Stimulated activated CD4-positive, alpha-beta T cell treated with anti-CD3 and anti-CD28 coated beads, Interleukin-4, amount 100 ng/mL, for 1 hour (primary cell): ENCODE data around the gene DLG4.
"Not testable (repeated sequence)": the region's sequence is repeated elsewhere in the genome, so short reads cannot be mapped to it uniquely, and the experiment has no call there.

Source experiments
- DNase-seq: peaks from one replicate; pipeline ENCODE4 v3.0.0-alpha.2; 2020

Gene DLG4

DNA sequence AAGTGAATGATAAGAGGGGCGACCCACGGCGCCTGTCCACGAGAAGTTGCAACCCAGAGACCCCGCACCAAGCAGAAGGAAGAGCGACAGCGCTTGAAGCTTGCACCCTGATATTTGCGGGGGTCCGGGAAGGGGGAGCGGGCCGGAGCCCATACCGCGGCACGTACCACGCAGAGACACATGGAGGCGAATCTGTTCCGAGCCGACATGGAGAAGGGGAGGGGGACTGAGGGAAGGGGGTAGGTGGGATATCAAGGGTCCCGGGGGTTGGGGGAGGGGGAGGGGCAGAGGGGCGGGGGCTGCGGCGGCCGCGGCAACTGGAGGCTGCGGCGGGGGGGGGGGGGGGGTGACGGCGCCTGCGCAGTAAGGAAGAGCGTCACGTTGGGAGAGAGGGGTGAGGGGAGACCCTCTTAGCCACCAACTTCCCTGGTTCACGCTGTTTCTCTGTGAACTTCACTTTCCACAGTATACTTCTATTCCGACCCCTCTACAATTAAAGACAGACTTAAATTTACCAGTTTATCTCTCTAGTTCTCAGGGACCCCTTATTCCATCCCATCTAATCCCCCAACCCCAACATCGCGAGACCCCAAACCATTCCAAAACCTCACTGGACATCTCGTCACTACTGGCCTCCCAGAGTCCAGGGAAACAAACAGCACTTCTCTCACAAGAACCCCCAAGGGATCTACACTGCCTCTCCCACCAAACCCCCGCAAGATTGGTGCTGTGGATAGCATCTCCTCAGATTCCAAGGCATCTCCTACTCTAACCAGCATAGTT lies 8.0 kb downstream of the DLG4 start:
- DNase-seq = no peak

GRCh38 chr17:7208754-7209460 lies 10.7 kb downstream of the DLG4 start:
- DNase-seq = no peak

GRCh38 chr17:7208027-7208571 lies 11.5 kb downstream of the DLG4 start:
- DNase-seq = no peak

DNA sequence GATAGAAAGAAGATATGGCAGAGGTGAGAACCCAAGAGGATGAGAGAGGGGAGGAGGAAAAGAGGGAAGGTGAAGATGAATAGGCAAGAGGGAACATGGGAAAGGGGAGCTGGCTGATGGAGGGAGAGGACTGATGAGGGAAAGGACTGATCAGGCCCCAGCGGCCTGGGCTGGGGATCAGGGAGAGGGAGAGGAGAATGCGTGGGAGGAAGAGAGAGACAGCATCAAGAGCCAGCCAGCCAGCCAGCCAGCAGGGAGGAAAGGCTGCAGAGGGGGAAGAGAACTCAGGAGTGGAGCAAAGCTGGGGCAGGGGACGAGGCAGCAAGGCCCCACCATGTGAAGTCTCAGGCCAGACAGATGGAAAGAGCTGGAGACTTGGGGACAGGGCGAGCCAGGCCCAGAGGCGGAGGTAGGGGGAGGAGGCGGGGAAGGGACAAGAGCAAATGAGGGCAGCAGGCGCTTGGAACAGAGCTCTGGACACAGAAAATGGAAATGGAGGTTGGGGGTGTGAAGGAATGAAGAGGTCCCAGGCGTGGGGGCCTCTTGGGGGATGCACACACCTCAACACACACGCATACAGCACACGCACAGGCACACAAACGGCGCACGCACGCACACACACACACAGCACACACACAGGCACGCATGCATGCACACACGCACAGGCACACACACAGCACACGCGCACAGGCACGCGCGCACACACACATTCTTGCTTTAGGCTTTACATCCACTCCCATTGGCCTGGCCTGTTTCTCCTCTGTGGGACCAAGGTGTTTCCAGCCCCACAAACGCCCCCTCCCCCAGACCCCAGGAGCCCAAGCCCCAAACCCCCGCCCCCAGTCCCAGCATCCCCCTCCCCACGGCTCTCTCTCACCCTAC lies 12.3 kb downstream of the DLG4 start:
- no peak for DNase-seq

GRCh38 chr17:7205561-7205960 lies 14.1 kb downstream of the DLG4 start:
- DNase-seq = no peak

GRCh38 chr17:7204828-7205461 lies 14.7 kb downstream of the DLG4 start:
- DNase-seq = peak; percentile 87

DNA sequence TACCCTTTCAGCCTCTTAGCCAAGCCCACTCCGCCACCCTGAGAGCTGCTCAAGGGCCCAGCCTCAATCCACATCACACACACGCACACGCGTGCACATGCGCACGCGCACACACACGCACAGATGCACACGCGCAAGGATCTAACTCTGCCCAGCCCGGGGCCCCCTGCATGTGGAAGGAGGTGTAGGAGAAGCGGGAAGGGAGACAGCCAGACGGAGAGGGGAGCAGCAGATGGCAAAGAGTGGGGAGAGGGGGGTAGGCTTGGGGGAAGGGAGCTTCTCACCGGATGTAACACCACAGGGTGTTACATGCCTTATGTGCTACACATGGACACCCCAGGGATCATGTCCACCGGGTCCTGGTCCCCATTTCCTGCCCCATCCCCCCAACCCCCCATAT lies 15.3 kb downstream of the DLG4 start:
- DNase-seq = no peak

DNA sequence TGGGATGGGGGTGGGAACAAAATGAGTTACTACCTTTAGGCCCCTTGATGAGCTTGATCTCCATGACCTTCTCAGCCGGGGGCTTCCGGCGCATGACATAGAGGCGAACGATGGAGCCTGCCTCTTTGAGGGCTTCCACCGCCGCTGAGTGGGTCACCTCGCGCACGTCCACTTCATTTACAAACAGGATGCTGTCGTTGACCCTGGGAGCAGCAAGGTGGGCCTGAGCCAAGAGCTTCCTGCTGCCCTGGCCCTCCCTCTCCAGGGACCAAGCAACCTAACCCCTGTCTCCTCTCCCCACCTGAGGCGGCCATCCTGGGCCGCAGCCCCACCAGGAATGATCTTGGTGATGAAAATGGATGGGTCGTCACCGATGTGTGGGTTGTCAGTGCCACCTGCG lies 16.2 kb downstream of the DLG4 start:
- no peak for DNase-seq

DNA sequence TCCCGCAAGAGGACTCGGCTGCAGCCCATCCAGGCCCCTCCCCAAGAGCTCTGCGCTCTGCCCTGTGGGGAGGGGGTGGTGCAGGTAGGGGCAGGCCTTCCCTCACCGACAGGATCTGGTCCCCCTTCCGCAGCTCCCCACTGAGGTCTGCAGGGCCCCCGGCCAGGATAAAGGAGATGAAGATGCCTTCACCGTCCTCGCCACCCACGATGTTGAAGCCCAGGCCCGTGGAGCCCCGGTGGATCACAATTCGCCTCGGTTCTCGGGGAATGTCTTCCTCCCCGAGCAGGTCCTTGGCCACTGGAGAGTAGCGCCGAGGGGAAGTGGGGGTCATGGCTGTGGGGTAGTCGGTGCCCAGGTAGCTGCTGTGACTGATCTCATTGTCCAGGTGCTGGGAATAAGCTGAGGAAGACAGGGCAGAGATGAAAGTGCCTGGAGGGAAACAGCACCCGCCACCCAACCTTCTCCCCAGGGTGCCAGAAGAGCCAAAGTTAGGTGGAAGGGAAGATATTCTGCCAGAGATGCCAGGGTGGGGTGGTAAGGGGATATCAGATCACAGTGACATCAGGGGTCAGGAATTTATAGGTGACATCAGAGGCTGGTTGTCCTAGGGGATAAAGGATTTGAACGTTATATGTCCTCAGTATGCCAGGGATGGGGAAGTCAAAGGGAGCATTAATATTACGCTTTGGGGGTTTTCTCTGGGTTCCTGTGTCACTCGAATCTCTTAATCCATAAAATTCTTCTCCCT lies 22.8 kb downstream of the DLG4 start:
- DNase-seq = no peak

DNA sequence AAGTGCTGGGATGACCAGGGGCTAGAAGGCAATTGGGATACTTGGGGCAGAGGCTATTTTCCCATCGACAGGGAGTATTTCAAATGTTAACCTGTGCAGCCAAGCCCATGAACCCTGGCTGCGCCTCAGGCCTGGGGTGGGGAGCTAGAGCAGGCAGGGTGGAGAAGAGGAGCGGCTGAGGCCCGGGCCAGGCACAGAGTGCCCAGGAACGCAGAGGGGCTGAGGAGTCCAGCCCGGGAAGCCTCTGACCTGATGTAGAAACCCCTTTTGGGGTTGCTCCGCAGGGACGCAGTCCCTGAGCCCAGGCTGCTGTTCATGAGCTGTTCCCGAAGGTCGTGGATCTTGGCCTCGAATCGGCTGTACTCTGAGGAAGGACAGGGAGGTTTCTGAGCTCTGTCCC lies 23.7 kb downstream of the DLG4 start:
- DNase-seq = no peak

GRCh38 chr17:7192271-7192937 lies 27.2 kb downstream of the DLG4 start:
- DNase-seq = no peak

DNA sequence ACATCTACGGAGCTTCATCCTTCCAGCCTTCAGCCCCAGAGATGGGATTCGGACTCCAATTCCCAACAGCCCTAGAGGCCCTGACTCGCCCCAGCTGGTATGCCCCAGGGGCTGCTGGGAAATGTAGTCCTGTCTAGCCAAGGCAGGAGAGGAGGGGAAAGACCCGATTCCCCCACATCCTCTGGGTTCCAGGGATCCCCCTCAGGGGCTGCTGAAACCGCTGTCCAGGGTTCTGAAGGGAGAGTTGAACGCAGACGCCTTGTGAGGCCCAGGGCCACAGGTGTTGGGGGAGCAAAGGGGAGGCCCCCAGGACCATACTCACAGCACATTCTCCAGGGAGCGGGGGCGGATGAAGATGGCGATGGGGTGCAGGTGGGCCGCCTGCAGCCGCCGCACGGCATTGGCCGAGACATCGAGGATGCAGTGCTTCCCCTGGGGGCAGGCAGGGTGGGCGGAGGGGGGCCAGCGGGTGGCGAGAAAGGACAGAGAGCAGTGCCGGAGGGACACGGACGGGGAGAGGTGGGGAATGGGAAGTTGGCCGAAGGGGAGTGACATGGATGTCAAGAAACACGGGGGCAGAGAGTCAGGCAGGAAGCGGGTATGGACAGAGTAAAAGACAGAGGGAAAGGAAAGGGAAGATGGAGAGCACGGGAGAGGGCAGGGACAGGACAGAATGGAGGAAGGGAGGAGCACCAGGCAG lies 27.9 kb downstream of the DLG4 start:
- DNase-seq = peak; percentile 33

DNA sequence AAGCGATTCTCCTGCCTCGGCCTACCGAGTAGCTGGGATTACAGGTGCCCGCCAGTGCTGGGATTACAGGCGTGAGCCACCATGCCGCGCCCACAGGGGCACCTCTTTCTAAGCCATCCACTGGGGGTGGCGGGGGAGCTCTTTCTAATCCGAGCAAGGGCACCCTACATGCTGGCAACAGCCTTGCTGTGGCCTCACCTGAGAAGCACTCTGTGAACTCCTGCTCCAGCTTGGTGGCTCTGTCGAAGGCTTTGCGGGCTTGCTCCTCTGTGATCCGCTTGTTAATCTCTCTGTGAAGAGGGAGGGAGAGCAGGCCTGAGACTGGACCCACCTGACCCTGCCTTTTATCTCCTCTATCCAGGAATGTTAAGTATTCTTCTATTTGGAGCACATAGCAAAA lies 28.6 kb downstream of the DLG4 start:
- DNase-seq = no peak

GRCh38 chr17:7190276-7190917 lies 29.2 kb downstream of the DLG4 start:
- DNase-seq = no peak

DNA sequence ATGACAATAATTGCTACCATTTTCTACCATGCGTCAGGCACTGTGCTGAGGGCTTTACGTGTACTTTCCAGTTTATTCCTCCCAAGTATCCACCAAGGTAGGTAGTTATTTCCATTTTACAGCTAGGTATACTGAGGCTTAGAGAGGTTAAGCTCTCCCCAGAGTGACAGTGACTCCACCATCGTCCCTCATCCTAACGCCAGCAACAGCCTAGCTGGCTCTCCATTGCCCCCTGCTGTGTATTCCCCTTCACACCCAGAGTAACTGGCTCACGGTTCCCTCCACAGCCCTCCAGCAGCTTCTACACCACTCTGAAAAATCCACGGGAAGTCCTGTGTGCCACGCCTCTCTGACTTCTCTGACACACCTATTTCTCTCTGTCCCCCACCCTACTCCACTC lies 33.4 kb downstream of the DLG4 start:
- DNase-seq = no peak

DNA sequence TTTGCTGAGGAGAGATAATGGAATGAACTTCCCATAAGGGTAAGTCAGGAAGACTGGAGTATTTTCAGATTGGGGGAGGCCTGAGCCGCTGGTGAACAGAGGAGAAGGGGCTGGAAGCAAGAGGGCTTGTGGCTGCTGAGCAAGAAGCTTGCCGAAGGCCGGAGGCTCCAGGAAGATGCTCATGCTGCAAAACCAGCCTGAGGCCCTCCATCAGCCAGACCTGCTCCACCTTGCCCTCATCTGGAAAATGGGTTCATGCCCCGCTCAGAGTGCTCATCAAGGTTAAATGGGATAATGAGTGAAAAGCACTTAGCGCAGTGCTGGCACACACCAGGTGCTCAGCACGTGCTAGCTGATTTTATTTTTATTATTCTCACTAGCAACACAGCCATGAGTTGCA lies 35.0 kb downstream of the DLG4 start:
- DNase-seq = no peak

DNA sequence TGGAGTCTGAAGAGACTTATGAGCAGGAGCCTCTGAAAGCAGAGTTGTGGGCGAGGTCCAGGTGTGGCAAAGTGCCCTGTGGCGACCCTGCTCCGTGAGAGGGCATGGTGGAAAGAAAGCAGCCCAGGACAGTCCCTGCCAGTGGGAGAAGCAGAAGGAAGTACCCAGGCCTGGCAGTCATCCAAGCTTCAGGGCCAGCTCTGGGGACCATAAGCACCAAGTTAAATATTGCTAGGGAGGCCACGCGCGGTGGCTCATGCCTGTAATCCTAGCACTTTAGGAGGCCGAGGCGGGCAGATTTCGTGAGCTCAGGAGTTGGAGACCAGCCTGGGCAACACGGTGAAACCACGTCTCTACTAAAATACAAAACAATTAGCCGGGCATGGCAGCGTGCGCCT lies 35.5 kb downstream of the DLG4 start:
- DNase-seq = no peak

DNA sequence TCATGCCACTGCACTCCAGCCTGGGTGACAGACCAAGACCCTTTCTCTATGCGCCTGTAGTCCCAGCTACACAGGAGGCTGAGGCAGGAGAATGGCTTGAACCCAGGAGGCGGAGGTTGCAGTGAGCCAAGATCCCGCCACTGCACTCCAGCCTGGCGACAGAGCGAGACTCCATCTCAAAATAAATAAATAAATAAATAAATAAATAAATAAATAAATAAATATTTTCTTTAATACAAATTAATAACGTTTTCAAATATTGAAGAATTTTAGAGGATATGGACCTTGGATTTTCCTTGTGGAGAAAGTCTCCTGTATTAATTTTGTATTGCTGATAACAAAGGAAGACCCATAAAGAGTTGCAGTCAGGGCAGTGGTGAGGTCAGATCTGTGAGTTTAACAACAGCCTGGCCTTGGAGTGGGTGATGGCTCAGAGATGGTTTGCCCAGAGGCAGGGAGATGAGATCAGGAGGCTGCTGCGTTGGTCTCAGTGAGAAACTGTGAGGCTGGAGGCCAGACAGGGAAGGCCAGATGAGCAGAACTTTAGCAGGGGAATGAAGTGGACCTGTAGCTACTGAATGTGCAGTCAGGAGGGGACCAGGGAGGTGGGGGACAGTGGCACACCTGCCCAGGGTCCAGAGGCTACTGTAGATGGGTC lies 36.1 kb downstream of the DLG4 start:
- DNase-seq = no peak

DNA sequence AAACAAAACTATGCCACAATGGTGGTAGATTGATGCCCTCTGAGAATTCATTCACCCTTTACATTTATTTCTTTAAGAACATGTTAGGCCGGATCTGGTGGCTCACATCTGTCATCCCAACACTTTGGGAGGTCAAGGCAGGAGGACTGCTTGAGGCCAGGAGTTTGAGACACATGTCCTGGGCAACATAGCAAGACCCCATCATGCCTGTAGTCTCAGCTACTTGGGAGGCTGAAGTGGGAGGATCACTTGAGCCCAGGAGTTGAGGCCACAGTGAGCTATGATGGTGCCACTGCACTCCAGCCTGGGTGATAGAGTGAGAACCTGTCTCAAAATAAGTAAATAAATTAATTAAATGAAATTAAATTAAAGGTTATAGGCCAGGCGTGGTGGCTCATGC lies 37.5 kb downstream of the DLG4 start:
- not testable (repeated sequence) for DNase-seq
